ENCODE results near the gene NELFB.

NELFB gene

GRCh38 chr9:137223078-137223970 is 31.8 kb upstream of the NELFB start:
- peak; percentile 98 to 99 for DNase-seq (ENCODE audit: low read depth in 2 of 2)

- no peak for DNase-seq (ENCODE audit: low read depth in 2 of 2)
Measured at GRCh38 chr9:137224830-137225694, 30.1 kb upstream of the NELFB start, which contains the start of gene CYSRT1. TSS of gene CYSRT1 (plus strand) at chr9:137225174. CDS start at chr9:137225622, 448 bp downstream.

GRCh38 chr9:137225699-137226331 is 29.3 kb upstream of the NELFB start:
- no peak for DNase-seq (ENCODE audit: low read depth in 2 of 2)

GRCh38 chr9:137226338-137227053 is 28.6 kb upstream of the NELFB start:
- DNase-seq (ENCODE audit: low read depth in 2 of 2), result no peak

- peak; percentile 73 to 77 for DNase-seq (ENCODE audit: low read depth in 2 of 2)
Measured at GRCh38 chr9:137227054-137227852, 27.9 kb upstream of the NELFB start, which contains the start of gene RNF224. TSS of gene RNF224 (plus strand) at chr9:137227502. CDS start at chr9:137228336, 834 bp downstream.

- no peak for DNase-seq (ENCODE audit: low read depth in 2 of 2)
Measured at GRCh38 chr9:137227853-137228505, 27.1 kb upstream of the NELFB start.

GRCh38 chr9:137228506-137228967 is 26.6 kb upstream of the NELFB start:
- no peak for DNase-seq (ENCODE audit: low read depth in 2 of 2)

GRCh38 chr9:137228968-137229896 is 25.9 kb upstream of the NELFB start:
- no peak for DNase-seq (ENCODE audit: low read depth in 2 of 2)

- no peak for DNase-seq (ENCODE audit: low read depth in 2 of 2)
Measured at GRCh38 chr9:137229903-137230704, 25.0 kb upstream of the NELFB start.

- no peak for DNase-seq (ENCODE audit: low read depth in 2 of 2)
Measured at GRCh38 chr9:137230705-137231371, 24.3 kb upstream of the NELFB start, which contains the start of gene SLC34A3. TSS of gene SLC34A3 (plus strand) at chr9:137230901. CDS start at chr9:137231703, 802 bp downstream.

- DNase-seq (ENCODE audit: low read depth in 2 of 2), result no peak
Measured at GRCh38 chr9:137231372-137232039, 23.6 kb upstream of the NELFB start.

GRCh38 chr9:137232101-137232500 is 23.0 kb upstream of the NELFB start:
- DNase-seq (ENCODE audit: low read depth in 2 of 2), result no peak

- DNase-seq (ENCODE audit: low read depth in 2 of 2), result no peak
Measured at GRCh38 chr9:137232510-137232909, 22.6 kb upstream of the NELFB start.

- DNase-seq (ENCODE audit: low read depth in 2 of 2), result no peak
Measured at GRCh38 chr9:137233143-137233980, 21.8 kb upstream of the NELFB start.

- DNase-seq (ENCODE audit: low read depth in 2 of 2), result no peak
Measured at GRCh38 chr9:137234055-137234697, 21.0 kb upstream of the NELFB start.

All from stimulated activated CD4-positive, alpha-beta T cell treated with anti-CD3 and anti-CD28 coated beads, Interleukin-15, amount 100 ng/mL, for 48 hours (primary cell).